Right lobe of liver (tissue), 6 donors: ENCODE measurements around the gene OSCP1. TPM values are rescaled to one million over a fixed set of nuclear protein-coding genes. Genes with fewer than 3 reads are reported as not detected.

Experiments used
- ATAC-seq, 4 donors: fragments of 200-7000 bp; cut with Tn5 transposase; one replicate each; pipeline ENCODE4 v1.9.1; 2020; ENCODE audit warnings: mild to moderate bottlenecking in 4 of 4, moderate library complexity in 4 of 4
- DNase-seq, 3 donors: peaks; one replicate each; pipeline ENCODE4 v3.0.0-alpha.2; 2020
- H3K27ac ChIP-seq, 3 donors: fragments of 200-600 bp; one replicate each; pipeline ENCODE4 v1.8.0; 2022
- H3K27me3 ChIP-seq, 2 donors: fragments of 200-600 bp; one replicate each; pipeline ENCODE4 v1.8.0; 2022
- H3K36me3 ChIP-seq, 4 donors: fragments of 200-600 bp; sonication (generic) in 1 of 4; one replicate each; pipeline versions ENCODE4 v1.5.1 to v1.8.0; 2017 to 2022; ENCODE audit warnings: control low read depth in 1 of 4
- H3K4me1 ChIP-seq, 4 donors: fragments of 200-600 bp; sonication (generic) in 1 of 4; one replicate each; pipeline versions ENCODE4 v1.5.1 to v1.8.0; 2017 to 2022; ENCODE audit warnings: control low read depth in 1 of 4
- H3K4me3 ChIP-seq, 3 donors: fragments of 200-600 bp; one replicate each; pipeline ENCODE4 v1.8.0; 2022
- H3K9me3 ChIP-seq, 4 donors: fragments of 200-600 bp; sonication (generic) in 1 of 4; one replicate each; pipeline versions ENCODE4 v1.5.1 to v1.8.0; 2017 to 2022; ENCODE audit warnings: control low read depth in 1 of 4
- POLR2A ChIP-seq: fragments of 450-650 bp; IDR thresholded peaks from one replicate; pipeline ENCODE4 v1.6.1; 2017; ENCODE audit warnings: antibody characterized with exemption, mild to moderate bottlenecking
- WGBS: methylation state at CpG from one replicate; pipeline ENCODE4 v1.1.6; 2018; ENCODE audit warnings: low coverage, low lambda C conversion rate; ENCODE audit not compliant: insufficient coverage; ENCODE audit errors: missing lambda C conversion rate; 5-methylcytosine and 5-hydroxymethylcytosine counted together
- intact Hi-C, 2 donors: fragments of 100-400 bp; cut with DNase I; formaldehyde crosslinking; loops; one replicate each; pipeline versions ENCODE4 v1.11.2 to v1.14.1; 2022
- total RNA-seq, 6 experiments: library from RNA; depleted of rRNA in 2 of 6; stranded (reverse); fragments of >200 nt in 2 of 6; fragmentation: NEBNext Ultra II Directional in 3 of 6; extraction: Animal tissue kit (Norgen Biotek cat#: 25700) in 3 of 6; gene quantifications; one replicate each; pipeline versions ENCODE4 v1.1.0 to v1.2.4, GENCODE V29; 2016 to 2023
- TF ChIP-seq, protein P1 (sequence below), 4 donors: fragments of 200-600 bp in 3 of 4; fragments of 450-650 bp in 1 of 4; IDR thresholded peaks; one replicate each; pipeline versions ENCODE4 v1.5.1 to v1.8.0; 2016 to 2022; ENCODE audit warnings: antibody characterized with exemption in 4 of 4, mild to moderate bottlenecking in 2 of 4
- donor health status: DM: no; HTN: yes; CAD: no.
- donor health status: DM: no; HTN: no; CAD: no.
- donor health status: DM: no; HTN: no; CAD: no.
- donor health status: DM: no; HTN: yes; CAD: no.
- donor health status: DM: no; HTN: yes; CAD: no.

OSCP1 gene
- total RNA-seq, 6 experiments from 2014 or later = 0.40 to 4.9 (median 1.7) TPM

DNA sequence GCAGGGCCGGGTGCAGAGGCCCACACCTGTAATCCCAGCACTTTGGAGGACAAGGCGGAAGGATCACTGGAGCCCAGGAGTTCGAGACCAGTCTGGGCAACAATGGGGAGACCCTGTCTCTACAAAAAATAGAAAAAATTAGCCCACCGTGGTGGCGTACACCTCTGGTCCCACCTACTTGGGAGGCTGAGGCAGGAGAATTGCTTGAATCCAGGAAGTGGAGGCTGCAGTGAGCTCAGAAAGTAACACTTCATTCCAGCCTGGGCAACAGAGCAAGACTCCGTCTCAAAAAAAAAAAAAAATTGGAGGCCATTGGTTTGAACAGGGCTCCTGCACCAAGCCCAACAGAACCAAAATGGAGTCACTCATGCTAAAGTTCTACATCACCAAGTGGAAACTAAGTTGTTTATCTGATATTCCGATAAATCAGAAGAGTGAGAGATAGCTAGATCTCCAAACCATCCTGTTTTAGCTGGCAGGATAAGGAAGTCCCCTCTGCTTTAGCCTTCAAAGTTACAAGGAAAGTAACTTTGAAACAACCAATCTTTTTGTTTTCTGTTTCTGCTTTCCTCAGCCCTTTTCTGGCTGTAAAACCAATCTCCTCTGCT lies 51.8 kb downstream of the OSCP1 start:
- Histone ChIP-seq H3K4me1 (peaks cover 0 to 11% (median 0%) of the 10 kb centered on the region in 4 donors), H3K9me3 (no peaks in the 10 kb centered on the region), H3K36me3 (peaks cover 0 to 6% (median 1%) of the 10 kb centered on the region in 4 donors), H3K27me3 (no peaks in the 10 kb centered on the region), H3K27ac (peak overlapping the region in 2 of 3 donors; percentile 90 to 92), H3K4me3 (peak overlapping the region in 1 of 3 donors; percentile 84)
- WGBS = 71% methylated on average over 4 of the region's 7 CpGs
- no peak for DNase-seq
- no peak for ATAC-seq
- TF ChIP-seq, protein P1, sequence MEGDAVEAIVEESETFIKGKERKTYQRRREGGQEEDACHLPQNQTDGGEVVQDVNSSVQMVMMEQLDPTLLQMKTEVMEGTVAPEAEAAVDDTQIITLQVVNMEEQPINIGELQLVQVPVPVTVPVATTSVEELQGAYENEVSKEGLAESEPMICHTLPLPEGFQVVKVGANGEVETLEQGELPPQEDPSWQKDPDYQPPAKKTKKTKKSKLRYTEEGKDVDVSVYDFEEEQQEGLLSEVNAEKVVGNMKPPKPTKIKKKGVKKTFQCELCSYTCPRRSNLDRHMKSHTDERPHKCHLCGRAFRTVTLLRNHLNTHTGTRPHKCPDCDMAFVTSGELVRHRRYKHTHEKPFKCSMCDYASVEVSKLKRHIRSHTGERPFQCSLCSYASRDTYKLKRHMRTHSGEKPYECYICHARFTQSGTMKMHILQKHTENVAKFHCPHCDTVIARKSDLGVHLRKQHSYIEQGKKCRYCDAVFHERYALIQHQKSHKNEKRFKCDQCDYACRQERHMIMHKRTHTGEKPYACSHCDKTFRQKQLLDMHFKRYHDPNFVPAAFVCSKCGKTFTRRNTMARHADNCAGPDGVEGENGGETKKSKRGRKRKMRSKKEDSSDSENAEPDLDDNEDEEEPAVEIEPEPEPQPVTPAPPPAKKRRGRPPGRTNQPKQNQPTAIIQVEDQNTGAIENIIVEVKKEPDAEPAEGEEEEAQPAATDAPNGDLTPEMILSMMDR (IDR thresholded peaks at IDR 0.05) = no peak
- no peak for TF ChIP-seq POLR2A
- intact Hi-C loops = no loop called here

DNA sequence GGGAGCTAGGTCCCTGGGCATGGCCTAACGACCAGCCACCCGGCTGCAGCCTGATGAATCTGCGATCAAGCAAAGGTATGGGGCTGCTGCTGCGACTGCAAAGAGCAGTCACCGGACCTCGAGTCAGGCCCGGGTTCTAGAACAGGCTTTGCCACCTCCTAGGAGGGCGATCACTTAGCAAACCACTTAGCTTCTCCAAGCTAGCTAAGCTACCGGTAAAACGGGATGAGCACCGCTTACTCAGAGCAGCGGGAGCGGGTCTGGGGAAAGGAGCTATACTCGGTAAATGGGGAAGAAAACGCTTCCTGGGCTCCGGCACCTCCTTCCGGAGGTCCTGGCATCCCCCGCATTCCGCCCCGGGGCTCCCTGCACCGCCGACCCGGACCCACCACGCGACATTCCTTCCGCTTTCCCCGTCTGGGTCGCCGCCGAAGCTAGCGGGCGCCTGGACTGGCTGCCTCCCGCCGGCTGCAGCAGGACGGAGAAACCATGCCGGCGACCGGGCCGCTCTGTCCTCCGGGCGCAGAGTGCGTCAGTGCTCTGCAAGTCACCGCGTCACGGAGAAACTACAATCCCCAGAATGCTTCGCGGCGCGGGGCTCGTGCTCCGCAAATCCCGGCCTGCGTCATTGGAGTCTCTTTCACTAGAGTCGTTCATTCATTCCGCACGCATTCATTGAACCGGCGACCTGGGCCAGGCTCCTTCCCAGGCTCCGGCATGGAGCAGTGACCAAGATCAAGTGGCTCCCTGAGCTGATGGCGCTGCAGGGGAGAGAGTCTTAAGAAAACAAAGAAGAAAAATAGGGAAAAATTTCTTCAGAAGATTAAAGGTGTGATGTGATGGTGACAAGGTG lies 52.6 kb downstream of the OSCP1 start, which contains the start of gene LSM10:
Gene LSM10, minus strand, starts transcription at position 531 of the 853 bp plus-strand sequence. CDS start 3,779 bp downstream, outside the sequence.
- H3K9me3 ChIP-seq = no peaks in the 10 kb centered on the region
- H3K4me3 ChIP-seq = peak within 1 kb of the TSS; percentile 84 to 93 (median 89)
- H3K27ac ChIP-seq = peak within 1 kb of the TSS; percentile 74 to 92 (median 90)
- TF ChIP-seq, protein P1 (IDR thresholded peaks at IDR 0.05) = no peak
- TF ChIP-seq POLR2A = peak; percentile 96
- peaks cover 0 to 11% (median 0%) of the 10 kb centered on the region in 4 donors for H3K4me1 ChIP-seq
- ATAC-seq (peak; percentile 95 to 97 (median 96)), DNase-seq (peak; percentile 94 to 96 (median 95))
- 0% methylated on average over 11 of the region's 60 CpGs for WGBS
- H3K36me3 ChIP-seq = peaks cover 0 to 14% (median 3%) of the 10 kb centered on the region in 4 donors
- intact Hi-C loops = no loop called here
- H3K27me3 ChIP-seq = no peaks in the 10 kb centered on the region

DNA sequence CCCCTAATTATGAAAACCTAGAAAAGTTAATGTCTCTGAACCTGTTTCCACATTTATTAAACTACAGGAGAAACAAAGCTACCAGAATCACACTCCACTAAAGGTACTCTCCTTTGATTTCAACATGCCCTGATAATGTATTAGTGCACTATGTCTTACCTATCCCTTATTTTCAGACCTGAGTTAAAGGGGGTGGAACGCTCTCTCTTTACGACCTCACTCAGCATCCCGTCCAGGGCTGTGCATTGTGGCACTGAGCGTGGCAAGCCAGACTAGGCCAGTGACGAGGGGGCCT lies 53.2 kb downstream of the OSCP1 start:
- Histone ChIP-seq H3K4me3 (peak overlapping the region; percentile 84 to 93 (median 89)), H3K9me3 (no peaks in the 10 kb centered on the region), H3K27me3 (no peaks in the 10 kb centered on the region), H3K27ac (peak overlapping the region; percentile 74 to 92 (median 90)), H3K36me3 (peaks cover 0 to 20% (median 3%) of the 10 kb centered on the region in 4 donors), H3K4me1 (peaks cover 0 to 11% (median 0%) of the 10 kb centered on the region in 4 donors)
- DNase-seq (no peak), ATAC-seq (peak in 1 of 4 donors; percentile 49)
- 0% methylated on average over 3 of the region's 5 CpGs for WGBS
- TF ChIP-seq, protein P1 (IDR thresholded peaks at IDR 0.05) = no peak
- TF ChIP-seq POLR2A = no peak
- intact Hi-C loops = no loop called here

DNA sequence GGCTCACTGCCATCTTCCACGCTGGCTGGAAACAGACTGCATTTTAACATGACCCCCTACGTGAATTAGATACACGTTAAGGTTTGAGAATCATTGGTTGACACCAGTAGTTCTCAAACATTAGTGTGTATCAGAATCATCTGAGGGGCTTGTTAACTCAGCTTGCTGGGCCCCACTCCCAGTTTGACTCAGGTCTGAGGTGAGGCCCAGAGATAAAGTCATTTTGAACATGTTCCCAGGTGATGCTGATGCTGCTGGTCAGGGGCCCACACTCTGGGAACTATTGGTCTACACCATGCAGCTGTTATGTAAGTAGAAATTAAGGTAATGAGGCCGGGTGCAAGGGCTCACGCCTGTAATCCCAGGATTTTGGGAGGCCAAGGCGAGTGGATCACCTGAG lies 53.9 kb downstream of the OSCP1 start:
- ATAC-seq (no peak), DNase-seq (no peak)
- no peaks in the 10 kb centered on the region for H3K27me3 ChIP-seq
- no peaks in the 10 kb centered on the region for H3K9me3 ChIP-seq
- intact Hi-C loops = no loop called here
- no peak overlapping the region for H3K27ac ChIP-seq
- WGBS = 86% methylated on average over 4 of the region's 6 CpGs
- TF ChIP-seq POLR2A = no peak
- TF ChIP-seq, protein P1 (IDR thresholded peaks at IDR 0.05) = no peak
- H3K4me1 ChIP-seq = peaks cover 0 to 11% (median 0%) of the 10 kb centered on the region in 4 donors
- H3K4me3 ChIP-seq = no peak overlapping the region
- peaks cover 0 to 24% (median 3%) of the 10 kb centered on the region in 4 donors for H3K36me3 ChIP-seq
